Hindlimb muscle (tissue), 1 donor: ENCODE data around the gene BAHCC1. TPM values are rescaled to one million over a fixed set of nuclear protein-coding genes. Genes with fewer than 3 reads are reported as not detected.
"Not testable (repeated sequence)": the region's sequence is repeated elsewhere in the genome, so short reads cannot be mapped to it uniquely, and the experiment has no call there.

Experiments
- DNase-seq: peaks from one replicate; pipeline ENCODE4 v3.0.0-alpha.2; 2013
- polyA plus RNA-seq: library from polyadenylated mRNA; unstranded; fragments of 120-200 nt; gene quantifications from one replicate; pipeline ENCODE4 v1.2.1, GENCODE V29; 2013; ENCODE audit not compliant: insufficient read length

Gene BAHCC1
- polyA plus RNA-seq = 17.9 TPM

GRCh38 chr17:81394921-81395599 lies at the start of gene BAHCC1:
Gene BAHCC1, plus strand, starts transcription at chr17:81395457. Its CDS starts 4,283 bp downstream, at chr17:81399740.
- peak; percentile 99 for DNase-seq

- peak; percentile 97 for DNase-seq
Measured at GRCh38 chr17:81346090-81346907, 49.0 kb upstream of the BAHCC1 start.

- no peak for DNase-seq
Measured at GRCh38 chr17:81346908-81347349, 48.3 kb upstream of the BAHCC1 start.

- DNase-seq = no peak
Measured at GRCh38 chr17:81347437-81347836, 47.8 kb upstream of the BAHCC1 start.

- DNase-seq = no peak
Measured at GRCh38 chr17:81348097-81349055, 46.9 kb upstream of the BAHCC1 start.

- DNase-seq = no peak
Measured at GRCh38 chr17:81349397-81350319, 45.6 kb upstream of the BAHCC1 start.

GRCh38 chr17:81350320-81350890 lies 44.9 kb upstream of the BAHCC1 start:
- no peak for DNase-seq

GRCh38 chr17:81351329-81352052 lies 43.8 kb upstream of the BAHCC1 start:
- DNase-seq = not testable (repeated sequence)

- not testable (repeated sequence) for DNase-seq
Measured at GRCh38 chr17:81352056-81352455, 43.2 kb upstream of the BAHCC1 start.

GRCh38 chr17:81354252-81354953 lies 40.9 kb upstream of the BAHCC1 start:
- DNase-seq = no peak

- no peak for DNase-seq
Measured at GRCh38 chr17:81354954-81355347, 40.3 kb upstream of the BAHCC1 start.

- no peak for DNase-seq
Measured at GRCh38 chr17:81359218-81359617, 36.0 kb upstream of the BAHCC1 start.

- DNase-seq = not testable (repeated sequence)
Measured at GRCh38 chr17:81362001-81362400, 33.3 kb upstream of the BAHCC1 start.

GRCh38 chr17:81364278-81365147 lies 30.7 kb upstream of the BAHCC1 start:
- no peak for DNase-seq

- peak; percentile 57 for DNase-seq
Measured at GRCh38 chr17:81365148-81365600, 30.1 kb upstream of the BAHCC1 start.

- DNase-seq = no peak
Measured at GRCh38 chr17:81365601-81366585, 29.4 kb upstream of the BAHCC1 start.

GRCh38 chr17:81366648-81367047 lies 28.6 kb upstream of the BAHCC1 start:
- DNase-seq = no peak
